ENCODE data around the gene ZNF888.

GRCh38 chr19:52880895-52881389, 42.3 kb downstream of the ZNF888 start:
- TF ChIP-seq REST (IDR thresholded peaks at IDR 0.05; ENCODE audit: insufficient read depth in 1 of 2, low read depth in 2 of 2, low read length in 2 of 2), result no peak
- no peak for TF ChIP-seq POLR2AphosphoS5 (IDR thresholded peaks at IDR 0.05; ENCODE audit: low read depth, low read length)
- no peak for TF ChIP-seq TAF1 (IDR thresholded peaks at IDR 0.05; ENCODE audit: borderline replicate concordance, insufficient read depth, low read length)
